Hematopoietic multipotent progenitor cell treated with erythropoietin and hydrocortisone succinate and interleukin-3 and kit ligand, for 6 days (in vitro differentiated cells): Measurements from ENCODE around the gene NAA25.
"Not testable (repeated sequence)": the region's sequence is repeated elsewhere in the genome, so short reads cannot be mapped to it uniquely, and the experiment has no call there.

Experiments
- DNase-seq: peaks from one replicate; pipeline ENCODE4 v3.0.0-alpha.2; 2015

Gene NAA25

GRCh38 chr12:112007945-112008344 is 100.6 kb downstream of the NAA25 start:
- no peak for DNase-seq

GRCh38 chr12:112005419-112006395 is 102.9 kb downstream of the NAA25 start:
- no peak for DNase-seq

- DNase-seq = no peak
Measured at GRCh38 chr12:112004041-112004440, 104.5 kb downstream of the NAA25 start.

- no peak for DNase-seq
Measured at GRCh38 chr12:112001576-112001975, 107.0 kb downstream of the NAA25 start.

GRCh38 chr12:112000820-112001219 is 107.8 kb downstream of the NAA25 start:
- no peak for DNase-seq

GRCh38 chr12:111999129-111999528 is 109.5 kb downstream of the NAA25 start:
- DNase-seq = not testable (repeated sequence)

- no peak for DNase-seq
Measured at GRCh38 chr12:111998015-111998414, 110.6 kb downstream of the NAA25 start.

GRCh38 chr12:111997300-111997699 is 111.3 kb downstream of the NAA25 start:
- no peak for DNase-seq

- DNase-seq = no peak
Measured at GRCh38 chr12:111995782-111996480, 112.7 kb downstream of the NAA25 start.

- DNase-seq = peak; percentile 90
Measured at GRCh38 chr12:111994211-111995111, 114.1 kb downstream of the NAA25 start.

- peak; percentile 32 for DNase-seq
Measured at GRCh38 chr12:111993292-111994150, 115.1 kb downstream of the NAA25 start.

GRCh38 chr12:111992464-111992863 is 116.1 kb downstream of the NAA25 start:
- DNase-seq = no peak

- peak; percentile 30 for DNase-seq
Measured at GRCh38 chr12:111991946-111992345, 116.6 kb downstream of the NAA25 start.

GRCh38 chr12:111991535-111991934 is 117.0 kb downstream of the NAA25 start:
- DNase-seq = no peak

GRCh38 chr12:111984820-111985219 is 123.8 kb downstream of the NAA25 start:
- no peak for DNase-seq

GRCh38 chr12:111981987-111982386 is 126.6 kb downstream of the NAA25 start:
- no peak for DNase-seq

GRCh38 chr12:111980598-111980997 is 128.0 kb downstream of the NAA25 start:
- DNase-seq = no peak

- peak; percentile 58 for DNase-seq
Measured at GRCh38 chr12:111978545-111978944, 130.0 kb downstream of the NAA25 start.

GRCh38 chr12:111976860-111977259 is 131.7 kb downstream of the NAA25 start:
- no peak for DNase-seq
